H1 (cell line): ENCODE data around the gene DLX5. TPM values are rescaled to one million over a fixed set of nuclear protein-coding genes. Genes with fewer than 3 reads are reported as not detected.
"Not testable (repeated sequence)": the region's sequence is repeated elsewhere in the genome, so short reads cannot be mapped to it uniquely, and the experiment has no call there.

Experiments used
- CTCF ChIA-PET: fragments of 300-600 bp; sonication (Branson Sonifier 250); formaldehyde crosslinking; loops from one replicate; lab custom pipeline; 2021; ENCODE audit not compliant: partially characterized antibody; lab: Charles Lee
- POLR2A ChIA-PET: fragments of 300-600 bp; sonication (Branson Sonifier 250); formaldehyde crosslinking; loops from one replicate; lab custom pipeline; 2021; ENCODE audit warnings: inconsistent platforms; ENCODE audit not compliant: partially characterized antibody; lab: Charles Lee
- DNase-seq, 2 experiments: peaks; one replicate each; pipeline versions ENCODE4 v3.0.0 to v3.0.0-alpha.2; 2010 to 2022; ENCODE audit warnings: low spot score in 2 of 2, low read depth in 1 of 2, mixed read lengths in 1 of 2
- FAIRE-seq: peaks from 2 replicates; lab custom pipeline; 2011; peaks lifted over from hg19 to GRCh38; lab: Jason Lieb, UNC
- H2AFZ ChIP-seq: 2 replicates; pipeline ENCODE4 v1.8.1; 2012; ENCODE audit warnings: low read length, inconsistent platforms
- H2AK5ac ChIP-seq: 2 replicates; pipeline ENCODE4 v1.6.1; 2013; ENCODE audit warnings: low read depth, low read length
- H2BK120ac ChIP-seq: replicated peaks from 2 replicates; pipeline ENCODE3; 2013; ENCODE audit warnings: low read depth, low read length, inconsistent platforms
- H2BK12ac ChIP-seq: 2 replicates; pipeline ENCODE4 v1.6.1; 2013; ENCODE audit warnings: low read depth, low read length
- H2BK15ac ChIP-seq: 2 replicates; pipeline ENCODE4 v1.6.1; 2013; ENCODE audit warnings: low read length
- H2BK20ac ChIP-seq: 2 replicates; pipeline ENCODE4 v1.6.1; 2013; ENCODE audit warnings: low read length
- H2BK5ac ChIP-seq: 2 replicates; pipeline ENCODE4 v1.6.1; 2013; ENCODE audit warnings: low read depth, low read length
- H3K14ac ChIP-seq: 2 replicates; pipeline ENCODE4 v1.6.1; 2013; ENCODE audit warnings: inconsistent platforms; ENCODE audit not compliant: insufficient read length
- H3K18ac ChIP-seq: 2 replicates; pipeline ENCODE4 v1.6.1; 2013; ENCODE audit warnings: low read length; ENCODE audit errors: extremely low read depth
- H3K23ac ChIP-seq: 2 replicates; pipeline ENCODE4 v1.6.1; 2013; ENCODE audit warnings: inconsistent platforms; ENCODE audit not compliant: insufficient read length
- H3K23me2 ChIP-seq: 2 replicates; pipeline ENCODE4 v1.6.1; 2013; ENCODE audit warnings: low read depth, low read length
- H3K27ac ChIP-seq: 2 replicates; pipeline ENCODE4 v1.6.1; 2011; ENCODE audit warnings: low read depth, low read length, inconsistent platforms
- H3K27me3 ChIP-seq, 4 experiments: replicated peaks in 1 of 4; 1 replicate in 1 of 4; 2 replicates in 3 of 4; pipeline versions ENCODE4 v1.6.1 to v1.8.1; 2011 to 2013; ENCODE audit warnings: low read length in 3 of 4, mild to moderate bottlenecking in 3 of 4, inconsistent platforms in 2 of 4, mixed read lengths in 2 of 4, moderate library complexity in 1 of 4; ENCODE audit not compliant: control insufficient read depth in 3 of 4, insufficient read depth in 3 of 4; ENCODE audit errors: extremely low read depth in 1 of 4
- H3K36me3 ChIP-seq, 4 experiments: 2 replicates each; pipeline versions ENCODE4 v1.6.1 to v1.8.1; 2011 to 2013; ENCODE audit warnings: mild to moderate bottlenecking in 4 of 4, low read length in 3 of 4, moderate library complexity in 2 of 4, control low read depth in 1 of 4, inconsistent platforms in 1 of 4; ENCODE audit not compliant: insufficient read depth in 4 of 4, control insufficient read depth in 2 of 4
- H3K4ac ChIP-seq: replicated peaks from 2 replicates; pipeline ENCODE3; 2013; ENCODE audit warnings: low read length, low read depth, mixed read lengths, inconsistent platforms; ENCODE audit not compliant: insufficient read length
- H3K4me1 ChIP-seq, 4 experiments: replicated peaks in 1 of 4; 1 replicate in 1 of 4; 2 replicates in 3 of 4; pipeline versions ENCODE4 v1.6.1 to v1.8.1; 2011 to 2013; ENCODE audit warnings: low read length in 3 of 4, inconsistent platforms in 2 of 4, mixed read lengths in 1 of 4; ENCODE audit not compliant: insufficient read depth in 4 of 4, control insufficient read depth in 3 of 4
- H3K4me2 ChIP-seq, 2 experiments: 2 replicates each; pipeline versions ENCODE4 v1.6.1 to v1.8.1; 2011 to 2013; ENCODE audit warnings: low read depth in 2 of 2, low read length in 2 of 2, control low read depth in 1 of 2, inconsistent platforms in 1 of 2, mild to moderate bottlenecking in 1 of 2; ENCODE audit not compliant: insufficient read depth in 1 of 2
- H3K4me3 ChIP-seq, 4 experiments: fragments of 200-600, 300-600 bp in 1 of 4; sonication (generic), shearing (Covaris generic), sonication (Bioruptor Twin) in 1 of 4; 2 replicates each; pipeline versions ENCODE4 v1.5.1 to v1.8.1; 2011 to 2016; ENCODE audit warnings: low read length in 4 of 4, low read depth in 3 of 4, control low read depth in 2 of 4, inconsistent platforms in 2 of 4, mild to moderate bottlenecking in 2 of 4, mixed read lengths in 1 of 4, moderate library complexity in 1 of 4; ENCODE audit not compliant: insufficient read depth in 2 of 4; ENCODE audit errors: extremely low read depth in 1 of 4
- H3K56ac ChIP-seq: replicated peaks from 2 replicates; pipeline ENCODE3; 2013; ENCODE audit warnings: low read depth, mild to moderate bottlenecking, mixed read lengths, low read length, inconsistent platforms; ENCODE audit not compliant: insufficient read length
- H3K79me1 ChIP-seq: 2 replicates; pipeline ENCODE4 v1.6.1; 2013; ENCODE audit warnings: low read depth, low read length, control low read depth
- H3K79me2 ChIP-seq, 2 experiments: 2 replicates each; pipeline versions ENCODE4 v1.6.1 to v1.8.1; 2012 to 2013; ENCODE audit warnings: low read length in 2 of 2, mild to moderate bottlenecking in 2 of 2, inconsistent platforms in 1 of 2; ENCODE audit not compliant: insufficient read depth in 2 of 2, control insufficient read depth in 1 of 2
- H3K9ac ChIP-seq, 4 experiments: replicated peaks in 1 of 4; 1 replicate in 1 of 4; 2 replicates in 3 of 4; pipeline versions ENCODE4 v1.6.1 to v1.8.1; 2011 to 2013; ENCODE audit warnings: low read depth in 3 of 4, low read length in 3 of 4, control low read depth in 2 of 4, mild to moderate bottlenecking in 2 of 4, moderate library complexity in 2 of 4, inconsistent platforms in 1 of 4; ENCODE audit errors: extremely low read depth in 1 of 4
- H3K9me3 ChIP-seq, 2 experiments: 2 replicates each; pipeline versions ENCODE4 v1.6.1 to v1.8.1; 2012 to 2013; ENCODE audit warnings: mild to moderate bottlenecking in 2 of 2, moderate library complexity in 2 of 2, control low read depth in 1 of 2, inconsistent platforms in 1 of 2, low read depth in 1 of 2, low read length in 1 of 2, mixed read lengths in 1 of 2; ENCODE audit not compliant: insufficient read depth in 2 of 2
- H4K20me1 ChIP-seq, 2 experiments: replicated peaks in 1 of 2; 2 replicates each; pipeline versions ENCODE3 to v1.8.1; 2011 to 2013; ENCODE audit warnings: inconsistent platforms in 2 of 2, low read length in 2 of 2, mild to moderate bottlenecking in 1 of 2; ENCODE audit not compliant: insufficient read depth in 2 of 2, control insufficient read depth in 1 of 2
- H4K5ac ChIP-seq: 2 replicates; pipeline ENCODE4 v1.6.1; 2013; ENCODE audit warnings: low read length, low read depth, mixed read lengths, inconsistent platforms; ENCODE audit not compliant: insufficient read length
- H4K8ac ChIP-seq: 2 replicates; pipeline ENCODE4 v1.8.0; 2013; ENCODE audit warnings: mild to moderate bottlenecking, moderate library complexity, low read length, inconsistent platforms; ENCODE audit not compliant: insufficient read depth; ENCODE audit errors: extremely low read depth
- H4K91ac ChIP-seq: replicated peaks from 2 replicates; pipeline ENCODE3; 2013; ENCODE audit warnings: low read length, mixed read lengths, inconsistent platforms; ENCODE audit not compliant: insufficient read length
- WGBS, 2 experiments: shearing (Covaris generic) in 1 of 2; methylation state at CpG; one replicate each; pipeline versions ENCODE4 v1.1.6 to v1.1.7; 2013 to 2015; ENCODE audit warnings: low lambda C conversion rate in 2 of 2, mixed read lengths in 2 of 2, inconsistent platforms in 1 of 2, low coverage in 1 of 2, missing lambda C conversion rate in 1 of 2; ENCODE audit not compliant: insufficient replicate concordance in 2 of 2, insufficient coverage in 1 of 2, insufficient read length in 1 of 2; ENCODE audit errors: extremely low coverage in 1 of 2, missing lambda C conversion rate in 1 of 2; 5-methylcytosine and 5-hydroxymethylcytosine counted together
- polyA plus RNA-seq, 7 experiments: library from polyadenylated mRNA; depleted of rRNA in 3 of 7; stranded (reverse) in 5 of 7; unstranded in 2 of 7; fragments of >200 nt in 5 of 7; fragments of 200-250 nt in 2 of 7; gene quantifications; 1 replicate in 5 of 7; 2 replicates in 1 of 7; 4 replicates in 1 of 7; pipeline versions ENCODE4 v1.2.1 to v1.2.3, GENCODE V29; 2011 to 2013; ENCODE audit warnings: missing spikeins in 2 of 7, mixed read lengths in 2 of 7
- total RNA-seq: library from RNA; stranded (reverse); fragmentation: NEBNext Ultra II Directional; extraction: Animal tissue kit (Norgen Biotek cat#: 25700); gene quantifications from 2 replicates; pipeline ENCODE4 v1.2.1, GENCODE V29; 2021

Gene DLX5
- total and polyA plus RNA-seq, 2 of the 8 experiments (the other 6 are each of a cell fraction or from before 2014, with no cell fraction given), result not detected

GRCh38 chr7:97034213-97034852 lies 9.7 kb upstream of the DLX5 start:
- not testable (repeated sequence) for H2BK20ac ChIP-seq, H2BK15ac ChIP-seq, H3K23ac ChIP-seq, H2BK12ac ChIP-seq, H3K4me1 ChIP-seq, H2AFZ ChIP-seq, H4K91ac ChIP-seq, H3K9ac ChIP-seq, H3K14ac ChIP-seq, H3K27me3 ChIP-seq, H3K79me1 ChIP-seq, H3K27ac ChIP-seq, H3K4me2 ChIP-seq, H3K79me2 ChIP-seq, H3K56ac ChIP-seq, H4K8ac ChIP-seq, H2BK5ac ChIP-seq, H3K18ac ChIP-seq, H3K36me3 ChIP-seq, H2BK120ac ChIP-seq, FAIRE-seq, H4K20me1 ChIP-seq, H3K9me3 ChIP-seq, H4K5ac ChIP-seq, DNase-seq, H3K4me3 ChIP-seq, H3K4ac ChIP-seq, H3K23me2 ChIP-seq, H2AK5ac ChIP-seq
- CTCF ChIA-PET, result interaction anchor here (0.6 kb wide), 1 partner anchor 157 kb away, joined by 3 read pairs; no protein-coding TSS in a partner anchor
- POLR2A ChIA-PET, result interaction anchor here (0.6 kb wide), 1 partner anchor 14 kb away, joined by 3 read pairs; no protein-coding TSS in a partner anchor
- WGBS, 2 experiments, result 84% methylated on average over 11 of the region's 30 CpGs; no CpG with 5 or more reads in 1 of the 2 experiments
